Measurements from ENCODE around the gene CYP46A1. TPM values are rescaled to one million over a fixed set of nuclear protein-coding genes. Genes with fewer than 3 reads are reported as not detected.

The CYP46A1 gene
- polyA plus RNA-seq, 2 of the 4 experiments (the other 2 are of a cell fraction) = 0.06 to 0.13 TPM

GRCh38 chr14:99725774-99726537, 41.9 kb downstream of the CYP46A1 start:
- DNase-seq (ENCODE audit: low read depth in 1 of 2, low spot score in 1 of 2) (no peak), ATAC-seq (no peak), FAIRE-seq (no peak)
- CTCF ChIA-PET = interaction anchor here (0.9 to 19.6 kb wide), 4 partner anchors 10 to 174 kb away, joined by 3 to 260 read pairs (median 4); no protein-coding TSS in a partner anchor
- no peak overlapping the region for H3K4me2 ChIP-seq
- POLR2A ChIA-PET = no interaction called here
- no peak overlapping the region for H3K4me3 ChIP-seq
- H3K9me3 ChIP-seq = no peaks in the 10 kb centered on the region
- no peak for TF ChIP-seq NFE2L2 (conservative IDR thresholded peaks at IDR 0.05; ENCODE audit: low read length)
- TF ChIP-seq FOSL2 (IDR thresholded peaks at IDR 0.05) = no peak
- no peak for TF ChIP-seq FOSL2 (CRISPR knock-in tag; IDR thresholded peaks at IDR 0.05)
- TF ChIP-seq HDAC2 (IDR thresholded peaks at IDR 0.05) = no peak
- TF ChIP-seq KDM1A (IDR thresholded peaks at IDR 0.05; ENCODE audit: low read depth) = 0 out of 2 replicates have a peak, but pooled peaks have one; percentile 56
- no peak for TF ChIP-seq CTCF (IDR thresholded peaks at IDR 0.05)
- no peak for TF ChIP-seq ATOH8 (CRISPR knock-in tag; IDR thresholded peaks at IDR 0.05; ENCODE audit: low read depth)
- TF ChIP-seq RAD21 (conservative IDR thresholded peaks at IDR 0.05 in 1 of 2, IDR thresholded peaks at IDR 0.05 in 1 of 2) = no peak
- no peak for TF ChIP-seq EHF (CRISPR knock-in tag; IDR thresholded peaks at IDR 0.05)
- no peak for TF ChIP-seq HMGXB4 (CRISPR knock-in tag; IDR thresholded peaks at IDR 0.05; ENCODE audit: borderline replicate concordance)
- H3K4me1 ChIP-seq = peaks cover 4% of the 10 kb centered on the region; the same call in 2 of the 3 replicates
- 78% methylated on average over 16 of the region's 18 CpGs for WGBS (ENCODE audit: missing lambda C conversion rate)
- no peak overlapping the region for H3K27ac ChIP-seq

GRCh38 chr14:99726538-99727095, 42.5 kb downstream of the CYP46A1 start:
- CTCF ChIA-PET = interaction anchor here (1.2 to 19.6 kb wide), 3 partner anchors 11 to 160 kb away, joined by 3 to 260 read pairs (median 5); no protein-coding TSS in a partner anchor
- DNase-seq (ENCODE audit: low read depth in 1 of 2, low spot score in 1 of 2) (no peak), ATAC-seq (no peak), FAIRE-seq (no peak)
- no peaks in the 10 kb centered on the region for H3K9me3 ChIP-seq
- POLR2A ChIA-PET = no interaction called here
- 85% methylated on average over 17 of the region's 26 CpGs for WGBS (ENCODE audit: missing lambda C conversion rate)
- H3K4me3 ChIP-seq = no peak overlapping the region
- TF ChIP-seq ZFP36 (IDR thresholded peaks at IDR 0.05; ENCODE audit: borderline replicate concordance, partially characterized antibody) = peak; percentile 19
- TF ChIP-seq USF2 (IDR thresholded peaks at IDR 0.05) = no peak
- H3K4me1 ChIP-seq = peaks cover 7% of the 10 kb centered on the region; the same call in 2 of the 3 replicates
- no peak overlapping the region for H3K27ac ChIP-seq
- no peak overlapping the region for H3K4me2 ChIP-seq

GRCh38 chr14:99727096-99727870, 43.2 kb downstream of the CYP46A1 start:
- no peak for TF ChIP-seq CHD2 (IDR thresholded peaks at IDR 0.05; ENCODE audit: low read length, partially characterized antibody)
- TF ChIP-seq CBX8 (IDR thresholded peaks at IDR 0.05) = no peak
- TF ChIP-seq MYC (IDR thresholded peaks at IDR 0.05; ENCODE audit: borderline replicate concordance, low read length) = no peak
- TF ChIP-seq MAFK (IDR thresholded peaks at IDR 0.05; ENCODE audit: partially characterized antibody) = no peak
- no peak for TF ChIP-seq TFCP2L1 (CRISPR knock-in tag; IDR thresholded peaks at IDR 0.05)
- TF ChIP-seq ELK1 (IDR thresholded peaks at IDR 0.05; ENCODE audit: low read depth, low read length) = no peak
- no peak for TF ChIP-seq ATOH8 (CRISPR knock-in tag; IDR thresholded peaks at IDR 0.05; ENCODE audit: low read depth)
- TF ChIP-seq FOSB (CRISPR knock-in tag; IDR thresholded peaks at IDR 0.05) = no peak
- TF ChIP-seq CEBPB (IDR thresholded peaks at IDR 0.05) = no peak
- TF ChIP-seq RARB (CRISPR knock-in tag; IDR thresholded peaks at IDR 0.05) = no peak
- TF ChIP-seq HOXB5 (CRISPR knock-in tag; IDR thresholded peaks at IDR 0.05) = no peak
- no peak for TF ChIP-seq HDAC2 (IDR thresholded peaks at IDR 0.05)
- Histone ChIP-seq H3K4me2 (no peak overlapping the region), H3K9me3 (no peaks in the 10 kb centered on the region), H3K27ac (no peak overlapping the region), H3K4me1 (peaks cover 7% of the 10 kb centered on the region; the same call in 2 of the 3 replicates), H3K4me3 (no peak overlapping the region)
- no peak for FAIRE-seq
- 86% methylated on average over 23 of the region's 25 CpGs for WGBS (ENCODE audit: missing lambda C conversion rate)
- DNase-seq (ENCODE audit: low read depth in 1 of 2, low spot score in 1 of 2) = no peak
- ChIA-PET POLR2A (no interaction called here), CTCF (interaction anchor here (0.7 to 19.6 kb wide), 5 partner anchors 10 to 159 kb away, joined by 3 to 263 read pairs (median 5); no protein-coding TSS in a partner anchor)
- ATAC-seq = no peak
